ENCODE data around the gene ESYT1. TPM values are rescaled to one million over a fixed set of nuclear protein-coding genes. Genes with fewer than 3 reads are reported as not detected.

Gene ESYT1
- total and polyA plus RNA-seq, 2 donors (not counting 3 experiments of a cell fraction or from before 2014, with no cell fraction given) = 161 to 234 TPM

DNA sequence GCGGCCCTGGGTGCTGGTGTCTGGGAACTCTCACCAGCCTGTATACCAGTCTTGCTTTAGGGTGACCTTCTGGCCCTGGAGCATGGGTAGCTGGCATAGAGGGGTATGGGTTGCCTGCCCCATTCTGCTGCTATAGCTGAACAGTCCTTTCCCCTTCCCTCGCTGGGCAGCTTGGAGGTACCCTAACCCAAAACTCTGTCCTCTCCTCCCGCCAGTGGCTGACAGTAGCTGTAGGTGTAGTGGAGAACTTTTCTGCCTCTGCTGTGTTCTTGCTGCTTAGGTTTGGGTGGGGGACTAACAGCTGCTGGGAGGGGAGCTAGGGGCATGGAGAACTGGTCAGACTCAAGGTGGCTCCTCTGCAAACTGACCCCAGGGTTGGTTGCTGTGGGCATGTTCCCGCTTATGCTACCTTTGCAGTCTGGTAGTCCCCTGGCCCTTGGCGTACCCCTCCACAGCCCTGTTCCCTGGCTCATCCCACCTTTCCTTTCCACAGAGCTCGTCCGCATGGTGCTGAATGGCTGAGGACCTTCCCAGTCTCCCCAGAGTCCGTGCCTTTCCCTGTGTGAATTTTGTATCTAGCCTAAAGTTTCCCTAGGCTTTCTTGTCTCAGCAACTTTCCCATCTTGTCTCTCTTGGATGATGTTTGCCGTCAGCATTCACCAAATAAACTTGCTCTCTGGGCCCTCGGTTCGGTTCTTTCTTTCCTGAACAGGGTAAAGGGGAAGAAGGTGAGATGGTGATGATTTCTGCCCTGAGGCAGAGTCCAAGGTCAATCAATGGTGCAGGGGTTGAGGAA is 33.0 kb downstream of the ESYT1 start:
- Histone ChIP-seq H3K9ac (replicated peaks; ENCODE audit: extremely low read depth, insufficient read depth, low read length) (peak overlapping the region; percentile 61), H3K9me3 (replicated peaks; ENCODE audit: control insufficient read depth, insufficient read depth, low read length) (no peaks in the 10 kb centered on the region), H3K36me3 (ENCODE audit: control insufficient read depth in 2 of 2, extremely low read depth in 1 of 2, insufficient read depth in 2 of 2, low read length in 2 of 2) (peaks cover 18 to 38% of the 10 kb centered on the region in 2 experiments), H3K4me3 (replicated peaks in 1 of 3; ENCODE audit: insufficient read depth in 1 of 3, low read depth in 1 of 3, low read length in 3 of 3) (peak overlapping the region in 2 of 3 experiments; percentile 78 to 98), H3K9me1 (replicated peaks; ENCODE audit: control insufficient read depth, extremely low read depth, insufficient read depth, low read length) (no peaks in the 10 kb centered on the region), H3K4me2 (ENCODE audit: insufficient read depth, low read length) (peak overlapping the region; percentile 96), H4K20me1 (replicated peaks; ENCODE audit: control insufficient read depth, extremely low read depth, insufficient read depth, low read length) (no peaks in the 10 kb centered on the region), H3K27me3 (ENCODE audit: control insufficient read depth in 2 of 2, insufficient read depth in 2 of 2, low read length in 2 of 2) (no peaks in the 10 kb centered on the region), H3K27ac (ENCODE audit: insufficient read depth, low read depth, low read length) (peak overlapping the region; percentile 87), H3K4me1 (ENCODE audit: control insufficient read depth, extremely low read depth, insufficient read depth, low read length) (peaks cover 22% of the 10 kb centered on the region), H3K79me2 (ENCODE audit: control insufficient read depth, insufficient read depth, low read length) (peaks cover 33% of the 10 kb centered on the region), H2AFZ (ENCODE audit: low read depth, low read length) (no peak overlapping the region)
- DNase-seq (ENCODE audit: low read depth, low spot score) (no peak), FAIRE-seq (peak; percentile 47)
- no peak for TF ChIP-seq JUN (IDR thresholded peaks at IDR 0.05; ENCODE audit: borderline replicate concordance, insufficient read depth, insufficient read length, low read depth)
- TF ChIP-seq FOS (IDR thresholded peaks at IDR 0.05; ENCODE audit: borderline replicate concordance, insufficient read depth, low read length) = no peak
- TF ChIP-seq EZH2 (IDR thresholded peaks at IDR 0.05; ENCODE audit: borderline replicate concordance, low read depth, low read length, severe bottlenecking) = no peak
- no peak for TF ChIP-seq GATA2 (IDR thresholded peaks at IDR 0.05; ENCODE audit: insufficient read depth, insufficient read length, low read depth, low read length)
- TF ChIP-seq MYC (IDR thresholded peaks at IDR 0.05; ENCODE audit: low read depth, low read length) = no peak
- TF ChIP-seq POLR2A (IDR thresholded peaks at IDR 0.05; ENCODE audit: low read depth, low read length) = no peak
- TF ChIP-seq MAX (IDR thresholded peaks at IDR 0.05; ENCODE audit: insufficient read depth, insufficient read length) = no peak
- TF ChIP-seq POLR2AphosphoS5 (IDR thresholded peaks at IDR 0.05; ENCODE audit: insufficient read depth, low read depth, low read length) = no peak
- TF ChIP-seq CTCF (IDR thresholded peaks at IDR 0.05; ENCODE audit: extremely low read depth in 1 of 2, insufficient read depth in 1 of 2, low read depth in 1 of 2, low read length in 2 of 2) = no peak
- CTCF ChIA-PET = interaction anchor here (1.0 to 3.3 kb wide), 6 partner anchors 20 to 43 kb away, joined by 4 to 16 read pairs (median 10); partner anchors contain the start of genes ESYT1, SMARCC2 and ZC3H10
- POLR2A ChIA-PET = interaction anchor here (1.0 to 3.9 kb wide), 5 partner anchors 17 to 57 kb away, joined by 4 to 23 read pairs (median 8); partner anchors contain the start of genes ESYT1, PA2G4 and SMARCC2
- dilution Hi-C loops (cut with MboI; ENCODE audit: extremely low pct_ligation_motif_present, low sequenced_read_pairs) = no loop called here
- no TSS peak for BruUV-seq (replicated peaks)
- intact Hi-C loops (cut with micrococcal nuclease) = loop anchor here (1.0 kb wide), 2 partner anchors 35 to 42 kb away; no protein-coding TSS in a partner anchor
